ENCODE data around the gene NDUFB6. TPM values are rescaled to one million over a fixed set of nuclear protein-coding genes. Genes with fewer than 3 reads are reported as not detected.

The NDUFB6 gene
- total RNA-seq, 2 donors from 2014 or later = 43.0 to 56.4 TPM

DNA sequence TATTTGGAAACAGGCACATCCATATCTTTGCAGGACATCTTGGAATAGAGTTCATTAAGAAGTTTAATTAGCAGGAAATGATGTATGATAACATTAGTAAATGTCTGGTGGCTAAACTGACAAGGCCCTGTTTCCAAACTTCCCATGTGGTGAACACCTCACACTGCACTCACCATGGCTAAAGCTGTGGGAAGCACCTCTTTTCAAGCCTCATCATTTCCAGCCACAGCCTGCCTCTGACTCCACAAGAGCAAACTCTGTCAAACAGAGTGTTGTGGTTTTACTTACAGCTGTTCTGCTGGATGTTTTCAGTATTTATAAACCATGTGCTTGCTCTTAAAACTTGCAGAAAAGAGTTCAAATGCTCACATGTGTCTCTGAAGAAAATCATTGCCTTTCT is 14.9 kb upstream of the NDUFB6 start:
- Histone ChIP-seq H3K9me3 (no peaks in the 10 kb centered on the region), H3K36me3 (no peaks in the 10 kb centered on the region), H3K27ac (no peak overlapping the region), H3K4me1 (replicated peaks) (no peaks in the 10 kb centered on the region), H3K4me3 (no peak overlapping the region), H3K27me3 (replicated peaks; ENCODE audit: insufficient read depth) (no peaks in the 10 kb centered on the region)
- no peak for DNase-seq (ENCODE audit: low spot score)
- TF ChIP-seq POLR2A (IDR thresholded peaks at IDR 0.05) (no peak), CTCF (IDR thresholded peaks at IDR 0.05) (no peak), POLR2AphosphoS5 (IDR thresholded peaks at IDR 0.05) (no peak)
- intact Hi-C loops (cut with DNase I) = no loop called here

GRCh38 chr9:32584784-32585183 is 11.8 kb upstream of the NDUFB6 start:
- intact Hi-C loops (cut with DNase I) = loop anchor here (5.0 kb wide), 1 partner anchor 383 kb away; no protein-coding TSS in a partner anchor
- H3K9me3 ChIP-seq = no peaks in the 10 kb centered on the region
- no peak overlapping the region for H3K27ac ChIP-seq
- TF ChIP-seq POLR2A (IDR thresholded peaks at IDR 0.05) = no peak
- TF ChIP-seq POLR2AphosphoS5 (IDR thresholded peaks at IDR 0.05) = no peak
- TF ChIP-seq CTCF (IDR thresholded peaks at IDR 0.05) = no peak
- no peaks in the 10 kb centered on the region for H3K36me3 ChIP-seq
- H3K4me1 ChIP-seq (replicated peaks) = no peaks in the 10 kb centered on the region
- H3K27me3 ChIP-seq (replicated peaks; ENCODE audit: insufficient read depth) = no peaks in the 10 kb centered on the region
- no peak for DNase-seq (ENCODE audit: low spot score)
- 54% methylated on average over 2 of the region's 2 CpGs for WGBS
- no peak overlapping the region for H3K4me3 ChIP-seq

GRCh38 chr9:32581512-32582143 is 8.7 kb upstream of the NDUFB6 start:
- intact Hi-C loops (cut with DNase I) = loop anchor here (5.0 kb wide), 1 partner anchor 386 kb away; no protein-coding TSS in a partner anchor
- Histone ChIP-seq H3K27me3 (replicated peaks; ENCODE audit: insufficient read depth) (no peaks in the 10 kb centered on the region), H3K27ac (no peak overlapping the region), H3K4me1 (replicated peaks) (no peaks in the 10 kb centered on the region), H3K4me3 (no peak overlapping the region), H3K36me3 (no peaks in the 10 kb centered on the region), H3K9me3 (no peaks in the 10 kb centered on the region)
- no peak for DNase-seq (ENCODE audit: low spot score)
- 43% methylated on average over 3 of the region's 3 CpGs for WGBS
- TF ChIP-seq POLR2AphosphoS5 (IDR thresholded peaks at IDR 0.05) = no peak
- TF ChIP-seq CTCF (IDR thresholded peaks at IDR 0.05) = peak in 2 of 4 experiments; percentile 23 to 41

- WGBS = 20% methylated on average over 3 of the region's 3 CpGs
- Histone ChIP-seq H3K27ac (no peak overlapping the region), H3K36me3 (no peaks in the 10 kb centered on the region), H3K4me1 (replicated peaks) (no peaks in the 10 kb centered on the region), H3K9me3 (no peaks in the 10 kb centered on the region), H3K27me3 (replicated peaks; ENCODE audit: insufficient read depth) (no peaks in the 10 kb centered on the region), H3K4me3 (no peak overlapping the region)
- no peak for DNase-seq (ENCODE audit: low spot score)
- intact Hi-C loops (cut with DNase I) = loop anchor here (5.0 kb wide), 1 partner anchor 387 kb away; no protein-coding TSS in a partner anchor
- no peak for TF ChIP-seq POLR2AphosphoS5 (IDR thresholded peaks at IDR 0.05)
- TF ChIP-seq CTCF (IDR thresholded peaks at IDR 0.05) = no peak
- TF ChIP-seq POLR2A (IDR thresholded peaks at IDR 0.05) = no peak
Observed at GRCh38 chr9:32580631-32581300, 7.8 kb upstream of the NDUFB6 start.

All from prostate gland (tissue), 2 donors.